ENCODE measurements around the gene SERPING1.

- TF ChIP-seq CTCF (conservative IDR thresholded peaks at IDR 0.05) (no peak), ZFX (IDR thresholded peaks at IDR 0.05) (no peak)
Observed at GRCh38 chr11:57588046-57588710, 9.3 kb upstream of the SERPING1 start.
